Neural cell (in vitro differentiated cells): ENCODE measurements around the gene TBC1D16.

Source experiments
- EP300 ChIP-seq: fragments of 450-650 bp; conservative IDR thresholded peaks from 2 replicates; pipeline ENCODE4 v1.6.1; 2014; ENCODE audit warnings: antibody characterized with exemption, mild to moderate bottlenecking, moderate library complexity; ENCODE audit not compliant: poor library complexity, severe bottlenecking
- EZH2 ChIP-seq: fragments of 200-600, 300-800 bp; shearing (Covaris generic), sonication (generic); IDR thresholded peaks from 2 replicates; pipeline ENCODE4 v1.6.1; 2014; ENCODE audit warnings: antibody characterized with exemption, low read length, borderline replicate concordance, mild to moderate bottlenecking; ENCODE audit not compliant: insufficient read depth, poor library complexity, severe bottlenecking
- MXI1 ChIP-seq: fragments of 450-650 bp; conservative IDR thresholded peaks from 2 replicates; pipeline ENCODE4 v1.6.1; 2014; ENCODE audit warnings: antibody characterized with exemption, mild to moderate bottlenecking; ENCODE audit not compliant: poor library complexity, severe bottlenecking
- POLR2AphosphoS5 ChIP-seq: IDR thresholded peaks from 2 replicates; pipeline ENCODE4 v1.6.1; 2012
- RAD21 ChIP-seq: fragments of 450-650 bp; conservative IDR thresholded peaks from 2 replicates; pipeline ENCODE4 v1.6.1; 2014; ENCODE audit warnings: antibody characterized with exemption, mild to moderate bottlenecking, moderate library complexity
- SMC3 ChIP-seq: fragments of 450-650 bp; conservative IDR thresholded peaks from 2 replicates; pipeline ENCODE4 v1.6.1; 2014; ENCODE audit warnings: antibody characterized with exemption, mild to moderate bottlenecking, moderate library complexity; ENCODE audit not compliant: poor library complexity
- TF ChIP-seq, protein P1 (sequence below): fragments of 450-650 bp; IDR thresholded peaks from 2 replicates; pipeline ENCODE4 v1.5.1; 2014; ENCODE audit warnings: antibody characterized with exemption, mild to moderate bottlenecking, moderate library complexity; ENCODE audit not compliant: poor library complexity, severe bottlenecking
- TF ChIP-seq, protein P2 (sequence below): IDR thresholded peaks from 2 replicates; pipeline ENCODE4 v1.6.1; 2012; ENCODE audit warnings: borderline replicate concordance

DNA sequence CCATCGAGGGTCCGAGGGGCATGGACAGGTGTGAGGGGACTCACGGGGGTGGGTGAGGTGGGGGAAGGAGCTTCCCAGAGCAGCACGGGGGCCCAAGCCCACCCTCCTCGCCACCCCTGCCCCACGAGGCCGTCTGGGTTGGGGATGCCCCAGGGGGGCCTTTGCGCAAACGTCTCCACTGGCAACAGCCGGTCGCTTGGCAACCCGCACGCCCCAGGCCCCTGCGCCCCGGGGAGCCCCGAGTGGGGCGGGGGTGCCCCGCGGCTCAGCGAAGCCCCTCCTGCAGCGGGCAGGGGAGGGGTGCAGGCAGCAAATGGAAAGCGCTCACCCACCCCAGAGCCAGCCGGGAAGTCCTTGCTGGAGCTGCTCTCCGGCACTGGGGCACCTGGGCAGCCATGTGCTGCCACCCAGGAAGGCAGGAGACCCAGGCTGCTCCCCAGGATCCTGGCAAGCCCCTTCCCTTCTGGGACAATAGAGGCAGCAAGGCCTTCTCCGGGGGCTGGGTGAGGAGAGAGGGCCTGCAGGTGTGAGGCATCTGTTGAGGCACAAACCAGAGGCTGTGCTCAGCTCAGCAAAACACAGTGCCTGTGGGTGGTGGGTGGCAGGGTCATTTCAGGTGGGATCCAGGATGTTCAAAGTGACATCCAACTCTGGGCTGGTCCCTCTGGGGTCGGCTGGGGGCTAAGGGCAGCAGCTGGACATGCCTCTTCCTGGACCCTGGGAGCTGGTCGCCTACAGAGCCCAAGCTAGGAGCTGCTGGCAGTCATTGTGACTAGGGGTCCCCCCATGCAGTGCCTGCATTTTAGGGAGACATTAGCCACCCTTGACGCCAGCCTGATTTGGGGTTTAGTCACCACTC lies 115.6 kb downstream of the TBC1D16 start:
- no peak for TF ChIP-seq RAD21
- TF ChIP-seq, protein P1, sequence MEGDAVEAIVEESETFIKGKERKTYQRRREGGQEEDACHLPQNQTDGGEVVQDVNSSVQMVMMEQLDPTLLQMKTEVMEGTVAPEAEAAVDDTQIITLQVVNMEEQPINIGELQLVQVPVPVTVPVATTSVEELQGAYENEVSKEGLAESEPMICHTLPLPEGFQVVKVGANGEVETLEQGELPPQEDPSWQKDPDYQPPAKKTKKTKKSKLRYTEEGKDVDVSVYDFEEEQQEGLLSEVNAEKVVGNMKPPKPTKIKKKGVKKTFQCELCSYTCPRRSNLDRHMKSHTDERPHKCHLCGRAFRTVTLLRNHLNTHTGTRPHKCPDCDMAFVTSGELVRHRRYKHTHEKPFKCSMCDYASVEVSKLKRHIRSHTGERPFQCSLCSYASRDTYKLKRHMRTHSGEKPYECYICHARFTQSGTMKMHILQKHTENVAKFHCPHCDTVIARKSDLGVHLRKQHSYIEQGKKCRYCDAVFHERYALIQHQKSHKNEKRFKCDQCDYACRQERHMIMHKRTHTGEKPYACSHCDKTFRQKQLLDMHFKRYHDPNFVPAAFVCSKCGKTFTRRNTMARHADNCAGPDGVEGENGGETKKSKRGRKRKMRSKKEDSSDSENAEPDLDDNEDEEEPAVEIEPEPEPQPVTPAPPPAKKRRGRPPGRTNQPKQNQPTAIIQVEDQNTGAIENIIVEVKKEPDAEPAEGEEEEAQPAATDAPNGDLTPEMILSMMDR = no peak
- no peak for TF ChIP-seq MXI1
- TF ChIP-seq POLR2AphosphoS5 = no peak
- TF ChIP-seq EZH2 = no peak
- no peak for TF ChIP-seq EP300
- TF ChIP-seq SMC3 = no peak
- TF ChIP-seq, protein P2, sequence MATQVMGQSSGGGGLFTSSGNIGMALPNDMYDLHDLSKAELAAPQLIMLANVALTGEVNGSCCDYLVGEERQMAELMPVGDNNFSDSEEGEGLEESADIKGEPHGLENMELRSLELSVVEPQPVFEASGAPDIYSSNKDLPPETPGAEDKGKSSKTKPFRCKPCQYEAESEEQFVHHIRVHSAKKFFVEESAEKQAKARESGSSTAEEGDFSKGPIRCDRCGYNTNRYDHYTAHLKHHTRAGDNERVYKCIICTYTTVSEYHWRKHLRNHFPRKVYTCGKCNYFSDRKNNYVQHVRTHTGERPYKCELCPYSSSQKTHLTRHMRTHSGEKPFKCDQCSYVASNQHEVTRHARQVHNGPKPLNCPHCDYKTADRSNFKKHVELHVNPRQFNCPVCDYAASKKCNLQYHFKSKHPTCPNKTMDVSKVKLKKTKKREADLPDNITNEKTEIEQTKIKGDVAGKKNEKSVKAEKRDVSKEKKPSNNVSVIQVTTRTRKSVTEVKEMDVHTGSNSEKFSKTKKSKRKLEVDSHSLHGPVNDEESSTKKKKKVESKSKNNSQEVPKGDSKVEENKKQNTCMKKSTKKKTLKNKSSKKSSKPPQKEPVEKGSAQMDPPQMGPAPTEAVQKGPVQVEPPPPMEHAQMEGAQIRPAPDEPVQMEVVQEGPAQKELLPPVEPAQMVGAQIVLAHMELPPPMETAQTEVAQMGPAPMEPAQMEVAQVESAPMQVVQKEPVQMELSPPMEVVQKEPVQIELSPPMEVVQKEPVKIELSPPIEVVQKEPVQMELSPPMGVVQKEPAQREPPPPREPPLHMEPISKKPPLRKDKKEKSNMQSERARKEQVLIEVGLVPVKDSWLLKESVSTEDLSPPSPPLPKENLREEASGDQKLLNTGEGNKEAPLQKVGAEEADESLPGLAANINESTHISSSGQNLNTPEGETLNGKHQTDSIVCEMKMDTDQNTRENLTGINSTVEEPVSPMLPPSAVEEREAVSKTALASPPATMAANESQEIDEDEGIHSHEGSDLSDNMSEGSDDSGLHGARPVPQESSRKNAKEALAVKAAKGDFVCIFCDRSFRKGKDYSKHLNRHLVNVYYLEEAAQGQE = no peak
